SK-N-SH (cell line): ENCODE results near the gene NOPCHAP1. TPM values are rescaled to one million over a fixed set of nuclear protein-coding genes. Genes with fewer than 3 reads are reported as not detected.

ENCODE experiments used
- CTCF ChIA-PET: fragments of 300-600, 350-600 bp; formaldehyde crosslinking; extraction: SDS; loops from one replicate; lab custom pipeline; 2021; lab: Yijun Ruan, JAX
- POLR2A ChIA-PET: fragments of 350-600 bp; sonication (Branson Sonifier 250); formaldehyde crosslinking; extraction: SDS; loops from one replicate; lab custom pipeline; 2020; ENCODE audit warnings: antibody characterized with exemption, inconsistent platforms; lab: Yijun Ruan, JAX
- DNase-seq: peaks from one replicate; pipeline ENCODE4 v3.0.0; 2012
- H2AFZ ChIP-seq: fragments of 200-600 bp; sonication (generic); 2 replicates; pipeline ENCODE4 v1.8.1; 2016; ENCODE audit warnings: antibody characterized with exemption, mild to moderate bottlenecking, low read depth
- H3F3A ChIP-seq: fragments of 200-600 bp; sonication (generic); replicated peaks from 2 replicates; pipeline ENCODE3; 2016; ENCODE audit warnings: antibody characterized with exemption, mild to moderate bottlenecking; ENCODE audit not compliant: insufficient read depth
- H3K27ac ChIP-seq, 2 experiments: fragments of 200-500 bp in 1 of 2; fragments of 200-600 bp in 1 of 2; sonication (Bioruptor generic) in 1 of 2; sonication (generic), shearing (Covaris generic) in 1 of 2; 2 replicates each; pipeline versions ENCODE4 v1.5.1 to v1.6.1; 2014 to 2016; ENCODE audit warnings: low read depth in 2 of 2, inconsistent platforms in 1 of 2, low read length in 1 of 2, mild to moderate bottlenecking in 1 of 2, mixed read lengths in 1 of 2
- H3K27me3 ChIP-seq: fragments of 200-600 bp; sonication (generic), shearing (Covaris generic); 2 replicates; pipeline ENCODE4 v1.6.1; 2016; ENCODE audit warnings: mixed run types; ENCODE audit not compliant: insufficient read depth
- H3K36me3 ChIP-seq, 2 experiments: fragments of 200-500 bp in 1 of 2; fragments of 200-600 bp in 1 of 2; sonication (Bioruptor generic) in 1 of 2; sonication (generic) in 1 of 2; replicated peaks in 1 of 2; 2 replicates each; pipeline versions ENCODE3 to v1.5.1; 2014 to 2016; ENCODE audit warnings: low read length in 1 of 2, mild to moderate bottlenecking in 1 of 2; ENCODE audit not compliant: insufficient read depth in 2 of 2, control insufficient read depth in 1 of 2
- H3K4me1 ChIP-seq, 2 experiments: fragments of 200-500 bp in 1 of 2; fragments of 200-600 bp in 1 of 2; sonication (Bioruptor generic) in 1 of 2; sonication (generic), shearing (Covaris generic) in 1 of 2; 2 replicates each; pipeline versions ENCODE4 v1.5.1 to v1.6.1; 2014 to 2016; ENCODE audit warnings: low read depth in 1 of 2, low read length in 1 of 2, mixed run types in 1 of 2; ENCODE audit not compliant: insufficient read depth in 2 of 2, control insufficient read depth in 1 of 2
- H3K4me2 ChIP-seq: fragments of 200-600 bp; sonication (generic), shearing (Covaris generic); 2 replicates; pipeline ENCODE4 v1.6.1; 2017; ENCODE audit warnings: mixed run types
- H3K4me3 ChIP-seq, 2 experiments: fragments of 200-500 bp in 1 of 2; fragments of 200-600 bp in 1 of 2; sonication (Bioruptor generic) in 1 of 2; sonication (generic), shearing (Covaris generic) in 1 of 2; 2 replicates each; pipeline versions ENCODE4 v1.5.1 to v1.8.1; 2014 to 2016; ENCODE audit warnings: low read depth in 2 of 2, inconsistent platforms in 1 of 2, low read length in 1 of 2, mild to moderate bottlenecking in 1 of 2, mixed read lengths in 1 of 2, moderate library complexity in 1 of 2
- H3K79me2 ChIP-seq: fragments of 200-600 bp; sonication (generic); 2 replicates; pipeline ENCODE4 v1.8.1; 2017; ENCODE audit warnings: mild to moderate bottlenecking; ENCODE audit not compliant: insufficient read depth
- H3K9ac ChIP-seq: fragments of 200-600 bp; sonication (generic); 2 replicates; pipeline ENCODE4 v1.6.1; 2017; ENCODE audit warnings: mixed run types
- H3K9me2 ChIP-seq: fragments of 200-600 bp; sonication (generic); 2 replicates; pipeline ENCODE4 v1.6.1; 2017; ENCODE audit warnings: mixed run types
- H3K9me3 ChIP-seq: fragments of 200-600 bp; sonication (generic); 2 replicates; pipeline ENCODE4 v1.6.1; 2017; ENCODE audit warnings: mixed run types, mild to moderate bottlenecking, moderate library complexity
- H4K20me1 ChIP-seq: fragments of 200-600 bp; sonication (generic); 2 replicates; pipeline ENCODE4 v1.6.1; 2017; ENCODE audit warnings: mild to moderate bottlenecking, mixed run types; ENCODE audit not compliant: insufficient read depth
- ELF1 ChIP-seq: IDR thresholded peaks from 2 replicates; pipeline ENCODE4 v1.4.0; 2012
- EZH2phosphoT487 ChIP-seq: fragments of 200-600 bp; sonication (generic); IDR thresholded peaks from 2 replicates; pipeline ENCODE4 v1.6.1; 2017; ENCODE audit warnings: low read depth, mixed run types, mild to moderate bottlenecking, antibody characterized with exemption, moderate library complexity, borderline replicate concordance
- FOSL2 ChIP-seq: IDR thresholded peaks from 2 replicates; pipeline ENCODE4 v1.4.0; 2012; ENCODE audit warnings: low read depth, mild to moderate bottlenecking, moderate library complexity, borderline replicate concordance
- FOXJ3 ChIP-seq: sonication (generic); formaldehyde crosslinking; IDR thresholded peaks from 2 replicates; pipeline ENCODE4 v1.5.1; 2020; ENCODE audit warnings: mild to moderate bottlenecking, missing genetic modification reagents
- FOXM1 ChIP-seq: IDR thresholded peaks from 2 replicates; pipeline ENCODE4 v1.4.0; 2012; ENCODE audit warnings: low read depth, mild to moderate bottlenecking
- JUND ChIP-seq: IDR thresholded peaks from 2 replicates; pipeline ENCODE4 v1.4.0; 2012
- POLR2AphosphoS5 ChIP-seq: IDR thresholded peaks from 2 replicates; pipeline ENCODE4 v1.6.1; 2012; ENCODE audit warnings: low read depth, low read length
- RAD21 ChIP-seq: IDR thresholded peaks from 2 replicates; pipeline ENCODE4 v1.6.1; 2012; ENCODE audit warnings: mild to moderate bottlenecking, low read length
- RCOR1 ChIP-seq: fragments of 150-350 bp; IDR thresholded peaks from 2 replicates; pipeline ENCODE4 v1.6.1; 2017; ENCODE audit warnings: antibody characterized with exemption, low read length
- RFX5 ChIP-seq: IDR thresholded peaks from 2 replicates; pipeline ENCODE4 v1.6.1; 2012; ENCODE audit warnings: mild to moderate bottlenecking, improper control_type of control experiment, low read length
- SIN3A ChIP-seq: IDR thresholded peaks from 2 replicates; pipeline ENCODE4 v1.6.1; 2012; ENCODE audit warnings: low read depth, mild to moderate bottlenecking, low read length, moderate library complexity, borderline replicate concordance
- SMC3 ChIP-seq: IDR thresholded peaks from 2 replicates; pipeline ENCODE4 v1.6.1; 2012; ENCODE audit warnings: low read depth, low read length, improper control_type of control experiment
- TAF1 ChIP-seq: IDR thresholded peaks from 2 replicates; pipeline ENCODE4 v1.6.1; 2012; ENCODE audit warnings: low read depth, mild to moderate bottlenecking, low read length, moderate library complexity, borderline replicate concordance
- WGBS: methylation state at CpG from one replicate; pipeline ENCODE4 v1.1.6; 2017; ENCODE audit warnings: low lambda C conversion rate; 5-methylcytosine and 5-hydroxymethylcytosine counted together
- polyA plus RNA-seq, 3 experiments: library from polyadenylated mRNA; depleted of rRNA; stranded (reverse); fragments of >200 nt; gene quantifications; 2 replicates each; pipeline ENCODE4 v1.2.3, GENCODE V29; 2012
- TF ChIP-seq, protein P1 (sequence below): IDR thresholded peaks from 2 replicates; pipeline ENCODE4; 2012
- TF ChIP-seq, protein P2 (sequence below): IDR thresholded peaks from 2 replicates; pipeline ENCODE4 v1.4.0; 2012; ENCODE audit warnings: low read depth
- TF ChIP-seq, protein P3 (sequence below): fragments of 200-600 bp; sonication (generic); IDR thresholded peaks from 2 replicates; pipeline ENCODE4 v1.6.1; 2017; ENCODE audit warnings: antibody characterized with exemption, mild to moderate bottlenecking, moderate library complexity
- TF ChIP-seq, protein P4 (sequence below): fragments of 150-350 bp; IDR thresholded peaks from 2 replicates; pipeline ENCODE4 v1.6.1; 2017; ENCODE audit warnings: antibody characterized with exemption, low read length, low read depth, borderline replicate concordance

Gene NOPCHAP1
- polyA plus RNA-seq, 1 of the 3 experiments (the other 2 are of a cell fraction): 17.3 TPM

- no peaks in the 10 kb centered on the region for H3K9me3 ChIP-seq
- H2AFZ ChIP-seq: no peak overlapping the region
- H3K9me2 ChIP-seq: no peaks in the 10 kb centered on the region
- ChIA-PET POLR2A (no interaction called here), CTCF (no interaction called here)
- no peak overlapping the region for H3K4me3 ChIP-seq
- H3K27me3 ChIP-seq: no peaks in the 10 kb centered on the region
- peaks cover 3 to 15% of the 10 kb centered on the region in 2 experiments; a peak in 2 of 4 replicates for H3K4me1 ChIP-seq
- no peak overlapping the region for H3K27ac ChIP-seq
- H3K4me2 ChIP-seq: no peak overlapping the region
- H3K36me3 ChIP-seq: no peaks in the 10 kb centered on the region
- no peaks in the 10 kb centered on the region for H3K79me2 ChIP-seq
- no peak for DNase-seq
- H3K9ac ChIP-seq: no peak overlapping the region
- TF ChIP-seq, protein P1, sequence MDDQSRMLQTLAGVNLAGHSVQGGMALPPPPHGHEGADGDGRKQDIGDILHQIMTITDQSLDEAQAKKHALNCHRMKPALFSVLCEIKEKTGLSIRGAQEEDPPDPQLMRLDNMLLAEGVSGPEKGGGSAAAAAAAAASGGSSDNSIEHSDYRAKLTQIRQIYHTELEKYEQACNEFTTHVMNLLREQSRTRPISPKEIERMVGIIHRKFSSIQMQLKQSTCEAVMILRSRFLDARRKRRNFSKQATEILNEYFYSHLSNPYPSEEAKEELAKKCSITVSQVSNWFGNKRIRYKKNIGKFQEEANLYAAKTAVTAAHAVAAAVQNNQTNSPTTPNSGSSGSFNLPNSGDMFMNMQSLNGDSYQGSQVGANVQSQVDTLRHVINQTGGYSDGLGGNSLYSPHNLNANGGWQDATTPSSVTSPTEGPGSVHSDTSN: no peak
- TF ChIP-seq POLR2AphosphoS5 (no peak), RFX5 (no peak), SMC3 (no peak), SIN3A (no peak), ELF1 (no peak), EZH2phosphoT487 (no peak), FOXM1 (no peak), FOSL2 (no peak), RAD21 (no peak), FOXJ3 (no peak), RCOR1 (no peak), TAF1 (no peak), JUND (no peak)
- TF ChIP-seq, protein P2, sequence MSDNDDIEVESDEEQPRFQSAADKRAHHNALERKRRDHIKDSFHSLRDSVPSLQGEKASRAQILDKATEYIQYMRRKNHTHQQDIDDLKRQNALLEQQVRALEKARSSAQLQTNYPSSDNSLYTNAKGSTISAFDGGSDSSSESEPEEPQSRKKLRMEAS: no peak
- TF ChIP-seq, protein P3, sequence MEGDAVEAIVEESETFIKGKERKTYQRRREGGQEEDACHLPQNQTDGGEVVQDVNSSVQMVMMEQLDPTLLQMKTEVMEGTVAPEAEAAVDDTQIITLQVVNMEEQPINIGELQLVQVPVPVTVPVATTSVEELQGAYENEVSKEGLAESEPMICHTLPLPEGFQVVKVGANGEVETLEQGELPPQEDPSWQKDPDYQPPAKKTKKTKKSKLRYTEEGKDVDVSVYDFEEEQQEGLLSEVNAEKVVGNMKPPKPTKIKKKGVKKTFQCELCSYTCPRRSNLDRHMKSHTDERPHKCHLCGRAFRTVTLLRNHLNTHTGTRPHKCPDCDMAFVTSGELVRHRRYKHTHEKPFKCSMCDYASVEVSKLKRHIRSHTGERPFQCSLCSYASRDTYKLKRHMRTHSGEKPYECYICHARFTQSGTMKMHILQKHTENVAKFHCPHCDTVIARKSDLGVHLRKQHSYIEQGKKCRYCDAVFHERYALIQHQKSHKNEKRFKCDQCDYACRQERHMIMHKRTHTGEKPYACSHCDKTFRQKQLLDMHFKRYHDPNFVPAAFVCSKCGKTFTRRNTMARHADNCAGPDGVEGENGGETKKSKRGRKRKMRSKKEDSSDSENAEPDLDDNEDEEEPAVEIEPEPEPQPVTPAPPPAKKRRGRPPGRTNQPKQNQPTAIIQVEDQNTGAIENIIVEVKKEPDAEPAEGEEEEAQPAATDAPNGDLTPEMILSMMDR: no peak
- TF ChIP-seq, protein P4, sequence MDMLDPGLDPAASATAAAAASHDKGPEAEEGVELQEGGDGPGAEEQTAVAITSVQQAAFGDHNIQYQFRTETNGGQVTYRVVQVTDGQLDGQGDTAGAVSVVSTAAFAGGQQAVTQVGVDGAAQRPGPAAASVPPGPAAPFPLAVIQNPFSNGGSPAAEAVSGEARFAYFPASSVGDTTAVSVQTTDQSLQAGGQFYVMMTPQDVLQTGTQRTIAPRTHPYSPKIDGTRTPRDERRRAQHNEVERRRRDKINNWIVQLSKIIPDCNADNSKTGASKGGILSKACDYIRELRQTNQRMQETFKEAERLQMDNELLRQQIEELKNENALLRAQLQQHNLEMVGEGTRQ: no peak
- no peaks in the 10 kb centered on the region for H4K20me1 ChIP-seq
- 81% methylated on average over 6 of the region's 6 CpGs for WGBS
- H3F3A ChIP-seq: peaks cover 18% of the 10 kb centered on the region
Measured at GRCh38 chr12:104963757-104964156, 22.4 kb upstream of the NOPCHAP1 start.
